PC-9 (cell line): ENCODE results near the gene LAMA5.

Source experiments
- CTCF ChIP-seq: fragments of 200-600 bp; sonication (generic); conservative IDR thresholded peaks from 2 replicates; pipeline ENCODE4 v1.6.1; 2017; ENCODE audit warnings: mixed run types, antibody characterized with exemption, mild to moderate bottlenecking, moderate library complexity
- EZH2 ChIP-seq: fragments of 200-600 bp; sonication (generic); IDR thresholded peaks from 2 replicates; pipeline ENCODE4 v1.8.0; 2017; ENCODE audit warnings: antibody characterized with exemption, low read depth

GRCh38 chr20:62318400-62319345, 48.4 kb downstream of the LAMA5 start:
- TF ChIP-seq CTCF = no peak
- TF ChIP-seq EZH2 = no peak
